Islet precursor cell (in vitro differentiated cells): Measurements from ENCODE around the gene FSTL4.
"Not testable (repeated sequence)": the region's sequence is repeated elsewhere in the genome, so short reads cannot be mapped to it uniquely, and the experiment has no call there.

ENCODE experiments used
- DNase-seq: peaks from one replicate; pipeline ENCODE4 v3.0.0-alpha.2; 2018

The FSTL4 gene

GRCh38 chr5:133546500-133546899 is 65.8 kb downstream of the FSTL4 start:
- DNase-seq = no peak

GRCh38 chr5:133544346-133544745 is 68.0 kb downstream of the FSTL4 start:
- DNase-seq = no peak

GRCh38 chr5:133539818-133540217 is 72.5 kb downstream of the FSTL4 start:
- DNase-seq = no peak

- no peak for DNase-seq
These were observed 73.6 kb downstream of the FSTL4 start for GRCh38 chr5:133538718-133539117.

- DNase-seq = not testable (repeated sequence)
These were observed 77.0 kb downstream of the FSTL4 start for GRCh38 chr5:133535241-133535929.

GRCh38 chr5:133534566-133534965 is 77.8 kb downstream of the FSTL4 start:
- no peak for DNase-seq

- no peak for DNase-seq
These were observed 78.8 kb downstream of the FSTL4 start for GRCh38 chr5:133533541-133533940.

- no peak for DNase-seq
These were observed 80.7 kb downstream of the FSTL4 start for GRCh38 chr5:133531594-133531993.

- DNase-seq = no peak
These were observed 81.2 kb downstream of the FSTL4 start for GRCh38 chr5:133531178-133531577.

GRCh38 chr5:133530270-133530669 is 82.1 kb downstream of the FSTL4 start:
- DNase-seq = no peak

- no peak for DNase-seq
These were observed 83.5 kb downstream of the FSTL4 start for GRCh38 chr5:133528841-133529240.

GRCh38 chr5:133527311-133527710 is 85.0 kb downstream of the FSTL4 start:
- DNase-seq = no peak

GRCh38 chr5:133526368-133526767 is 86.0 kb downstream of the FSTL4 start:
- DNase-seq = no peak

GRCh38 chr5:133525126-133525525 is 87.2 kb downstream of the FSTL4 start:
- no peak for DNase-seq

- no peak for DNase-seq
These were observed 87.7 kb downstream of the FSTL4 start for GRCh38 chr5:133524666-133525065.

GRCh38 chr5:133523961-133524586 is 88.3 kb downstream of the FSTL4 start:
- DNase-seq = no peak

- no peak for DNase-seq
These were observed 89.2 kb downstream of the FSTL4 start for GRCh38 chr5:133523013-133523658.

GRCh38 chr5:133521801-133522200 is 90.5 kb downstream of the FSTL4 start:
- no peak for DNase-seq

- DNase-seq = no peak
These were observed 91.2 kb downstream of the FSTL4 start for GRCh38 chr5:133520991-133521706.

GRCh38 chr5:133520062-133520461 is 92.3 kb downstream of the FSTL4 start:
- DNase-seq = no peak

- DNase-seq = no peak
These were observed 93.2 kb downstream of the FSTL4 start for GRCh38 chr5:133519191-133519590.

GRCh38 chr5:133514456-133514855 is 97.9 kb downstream of the FSTL4 start:
- DNase-seq = no peak

GRCh38 chr5:133512896-133513295 is 99.4 kb downstream of the FSTL4 start:
- no peak for DNase-seq
